GM12874 (cell line): ENCODE data around the gene RXRA.

Experiments used
- CTCF ChIP-seq: IDR thresholded peaks from 2 replicates; pipeline ENCODE4 v1.5.1; 2011; ENCODE audit warnings: low read depth, mild to moderate bottlenecking, control low read depth, low read length, moderate library complexity; ENCODE audit not compliant: insufficient read depth

The RXRA gene

GRCh38 chr9:134404376-134405358, 78.4 kb downstream of the RXRA start:
- no peak for TF ChIP-seq CTCF

GRCh38 chr9:134405527-134405926, 79.3 kb downstream of the RXRA start:
- no peak for TF ChIP-seq CTCF

- TF ChIP-seq CTCF, result no peak
These were observed 80.3 kb downstream of the RXRA start for GRCh38 chr9:134406366-134407120.

- TF ChIP-seq CTCF, result no peak
These were observed 81.0 kb downstream of the RXRA start for GRCh38 chr9:134407121-134407779.

- TF ChIP-seq CTCF, result no peak
These were observed 82.1 kb downstream of the RXRA start for GRCh38 chr9:134408389-134408788.

- no peak for TF ChIP-seq CTCF
These were observed 82.9 kb downstream of the RXRA start for GRCh38 chr9:134408939-134409737.
